Endothelial cell of umbilical vein (primary cell): ENCODE results near the gene KCTD16.

Experiments
- CTCF ChIP-seq, 2 donors: IDR thresholded peaks; 1 replicate in 1 of 2; 2 replicates in 1 of 2; pipeline ENCODE4 v1.5.1; 2011; ENCODE audit warnings: low read length in 2 of 2, mild to moderate bottlenecking in 2 of 2, moderate library complexity in 2 of 2, control low read depth in 1 of 2, inconsistent platforms in 1 of 2, low read depth in 1 of 2; ENCODE audit not compliant: insufficient read depth in 1 of 2; ENCODE audit errors: extremely low read depth in 1 of 2
- POLR2A ChIP-seq: IDR thresholded peaks from 2 replicates; pipeline ENCODE4 v1.6.1; 2012; ENCODE audit warnings: low read depth, mild to moderate bottlenecking, control low read depth, low read length
- POLR2AphosphoS5 ChIP-seq: IDR thresholded peaks from 2 replicates; pipeline ENCODE4 v1.6.1; 2012; ENCODE audit warnings: low read depth, mild to moderate bottlenecking, control low read depth, low read length, moderate library complexity; ENCODE audit not compliant: insufficient read depth
- TF ChIP-seq, protein P1 (sequence below): IDR thresholded peaks from 2 replicates; pipeline ENCODE4 v1.6.1; 2011; ENCODE audit not compliant: insufficient read depth, insufficient read length

GRCh38 chr5:144464306-144464705, 293.6 kb downstream of the KCTD16 start:
- TF ChIP-seq CTCF (IDR thresholded peaks at IDR 0.05; ENCODE audit: extremely low read depth in 1 of 2, insufficient read depth in 1 of 2, low read depth in 1 of 2, low read length in 2 of 2): no peak
- TF ChIP-seq POLR2A: no peak
- TF ChIP-seq, protein P1, sequence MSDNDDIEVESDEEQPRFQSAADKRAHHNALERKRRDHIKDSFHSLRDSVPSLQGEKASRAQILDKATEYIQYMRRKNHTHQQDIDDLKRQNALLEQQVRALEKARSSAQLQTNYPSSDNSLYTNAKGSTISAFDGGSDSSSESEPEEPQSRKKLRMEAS: no peak
- TF ChIP-seq POLR2AphosphoS5: no peak
